ENCODE data around the gene KCNN4. TPM values are rescaled to one million over a fixed set of nuclear protein-coding genes. Genes with fewer than 3 reads are reported as not detected.

Gene KCNN4
- total RNA-seq, 5 donors from 2014 or later (not counting 1 experiment from before 2014, with no cell fraction given), result 21.9 to 90.1 (median 37.6) TPM

- Histone ChIP-seq H3K4me3 (ENCODE audit: control insufficient read depth in 1 of 2, extremely low read depth in 1 of 2, low read length in 1 of 2) (no peak overlapping the region), H3K4me1 (ENCODE audit: control insufficient read depth in 1 of 2, extremely low read depth in 1 of 2, insufficient read depth in 2 of 2, low read length in 2 of 2) (peaks cover 0 to 12% of the 10 kb centered on the region in 2 experiments), H3K9me3 (no peaks in the 10 kb centered on the region), H3K27me3 (replicated peaks in 1 of 2; ENCODE audit: control insufficient read depth in 2 of 2, extremely low read depth in 1 of 2, insufficient read depth in 2 of 2, low read length in 1 of 2) (peaks cover 0 to 40% of the 10 kb centered on the region in 2 experiments), H3K27ac (ENCODE audit: low read length) (no peak overlapping the region), H3K36me3 (ENCODE audit: control insufficient read depth in 2 of 2, extremely low read depth in 1 of 2, insufficient read depth in 1 of 2, low read length in 1 of 2) (no peaks in the 10 kb centered on the region)
- Mint-ChIP-seq H3K4me3 (peak overlapping the region; percentile 34 to 67 (median 56)), H3K36me3 (no peaks in the 10 kb centered on the region), H3K4me1 (peaks cover 9 to 22% (median 16%) of the 10 kb centered on the region in 3 donors), H3K9me3 (no peaks in the 10 kb centered on the region), H3K27me3 (peaks cover 6 to 8% of the 10 kb centered on the region in 2 donors), H3K27ac (no peak overlapping the region)
- no peak for ATAC-seq (replicated peaks in 1 of 4)
- CTCF ChIA-PET, result no interaction called here
- POLR2A ChIA-PET, result no interaction called here
- DNase-seq, result no peak
- 56% methylated on average over 5 of the region's 6 CpGs for WGBS (ENCODE audit: insufficient coverage)
Measured at GRCh38 chr19:43797118-43797517, 16.3 kb upstream of the KCNN4 start.

GRCh38 chr19:43790587-43790986 lies 9.8 kb upstream of the KCNN4 start:
- Mint-ChIP-seq H3K36me3 (no peaks in the 10 kb centered on the region), H3K9me3 (no peaks in the 10 kb centered on the region), H3K27ac (no peak overlapping the region), H3K4me1 (peaks cover 0 to 2% (median 0%) of the 10 kb centered on the region in 3 donors), H3K27me3 (peaks cover 13 to 16% of the 10 kb centered on the region in 2 donors), H3K4me3 (no peak overlapping the region)
- no peaks in the 10 kb centered on the region for H3K9me3 ChIP-seq
- DNase-seq (no peak), ATAC-seq (replicated peaks in 1 of 4) (no peak)
- no peaks in the 10 kb centered on the region for H3K4me1 ChIP-seq (ENCODE audit: control insufficient read depth in 1 of 2, extremely low read depth in 1 of 2, insufficient read depth in 2 of 2, low read length in 2 of 2)
- no peak overlapping the region for H3K27ac ChIP-seq (ENCODE audit: low read length)
- CTCF ChIA-PET, result interaction anchor here in 1 of 2 donors (0.7 kb wide), 1 partner anchor 343 kb away, joined by 3 read pairs; no protein-coding TSS in a partner anchor
- POLR2A ChIA-PET, result no interaction called here
- WGBS (ENCODE audit: insufficient coverage), result 0% methylated on average over 1 of the region's 3 CpGs
- no peaks in the 10 kb centered on the region for H3K36me3 ChIP-seq (ENCODE audit: control insufficient read depth in 2 of 2, extremely low read depth in 1 of 2, insufficient read depth in 1 of 2, low read length in 1 of 2)
- no peak overlapping the region for H3K4me3 ChIP-seq (ENCODE audit: control insufficient read depth in 1 of 2, extremely low read depth in 1 of 2, low read length in 1 of 2)
- H3K27me3 ChIP-seq (replicated peaks in 1 of 2; ENCODE audit: control insufficient read depth in 2 of 2, extremely low read depth in 1 of 2, insufficient read depth in 2 of 2, low read length in 1 of 2), result peaks cover 0 to 25% of the 10 kb centered on the region in 2 experiments

GRCh38 chr19:43789029-43789428 lies 8.3 kb upstream of the KCNN4 start:
- H3K36me3 Mint-ChIP-seq, result no peaks in the 10 kb centered on the region

GRCh38 chr19:43786665-43787064 lies 5.9 kb upstream of the KCNN4 start:
- Histone ChIP-seq H3K27me3 (replicated peaks in 1 of 2; ENCODE audit: control insufficient read depth in 2 of 2, extremely low read depth in 1 of 2, insufficient read depth in 2 of 2, low read length in 1 of 2) (peaks cover 0 to 8% of the 10 kb centered on the region in 2 experiments), H3K4me3 (ENCODE audit: control insufficient read depth in 1 of 2, extremely low read depth in 1 of 2, low read length in 1 of 2) (no peak overlapping the region), H3K9me3 (no peaks in the 10 kb centered on the region), H3K36me3 (ENCODE audit: control insufficient read depth in 2 of 2, extremely low read depth in 1 of 2, insufficient read depth in 1 of 2, low read length in 1 of 2) (no peaks in the 10 kb centered on the region), H3K4me1 (ENCODE audit: control insufficient read depth in 1 of 2, extremely low read depth in 1 of 2, insufficient read depth in 2 of 2, low read length in 2 of 2) (peaks cover 6 to 36% of the 10 kb centered on the region in 2 experiments), H3K27ac (ENCODE audit: low read length) (no peak overlapping the region)
- no peaks in the 10 kb centered on the region for H3K9me3 Mint-ChIP-seq
- POLR2A ChIA-PET, result no interaction called here
- CTCF ChIA-PET, result interaction anchor here in 1 of 2 donors (0.6 kb wide), 1 partner anchor 55 kb away, joined by 4 read pairs; no protein-coding TSS in a partner anchor
- H3K27me3 Mint-ChIP-seq, result peaks cover 9 to 10% of the 10 kb centered on the region in 2 donors
- WGBS (ENCODE audit: insufficient coverage), result 40% methylated on average over 1 of the region's 1 CpG
- peaks cover 33 to 35% (median 33%) of the 10 kb centered on the region in 3 donors for H3K4me1 Mint-ChIP-seq
- H3K36me3 Mint-ChIP-seq, result no peaks in the 10 kb centered on the region
- DNase-seq (no peak), ATAC-seq (replicated peaks in 1 of 4) (no peak)
- no peak overlapping the region for H3K4me3 Mint-ChIP-seq
- H3K27ac Mint-ChIP-seq, result no peak overlapping the region

More at GRCh38 chr19:43789029-43789428, 8.3 kb upstream of the KCNN4 start:
- ChIA-PET CTCF (no interaction called here), POLR2A (no interaction called here)
- no peak overlapping the region for H3K27ac ChIP-seq (ENCODE audit: low read length)
- Mint-ChIP-seq H3K4me3 (no peak overlapping the region), H3K27me3 (peaks cover 13 to 15% of the 10 kb centered on the region in 2 donors), H3K4me1 (peaks cover 12 to 15% (median 13%) of the 10 kb centered on the region in 3 donors), H3K27ac (no peak overlapping the region), H3K9me3 (no peaks in the 10 kb centered on the region)
- no CpG with 5 or more reads among the region's 3 CpGs for WGBS (ENCODE audit: insufficient coverage)
- H3K9me3 ChIP-seq, result no peaks in the 10 kb centered on the region
- H3K27me3 ChIP-seq (replicated peaks in 1 of 2; ENCODE audit: control insufficient read depth in 2 of 2, extremely low read depth in 1 of 2, insufficient read depth in 2 of 2, low read length in 1 of 2), result peaks cover 0 to 20% of the 10 kb centered on the region in 2 experiments
- ATAC-seq (replicated peaks in 1 of 4), result no peak
- no peak overlapping the region for H3K4me3 ChIP-seq (ENCODE audit: control insufficient read depth in 1 of 2, extremely low read depth in 1 of 2, low read length in 1 of 2)
- DNase-seq, result peak in 1 of 35 experiments; percentile 54
- H3K4me1 ChIP-seq (ENCODE audit: control insufficient read depth in 1 of 2, extremely low read depth in 1 of 2, insufficient read depth in 2 of 2, low read length in 2 of 2), result peaks cover 6 to 14% of the 10 kb centered on the region in 2 experiments
- H3K36me3 ChIP-seq (ENCODE audit: control insufficient read depth in 2 of 2, extremely low read depth in 1 of 2, insufficient read depth in 1 of 2, low read length in 1 of 2), result no peaks in the 10 kb centered on the region

GRCh38 chr19:43784981-43785808 lies 4.4 kb upstream of the KCNN4 start:
- H3K9me3 ChIP-seq, result no peaks in the 10 kb centered on the region
- H3K4me1 ChIP-seq (ENCODE audit: control insufficient read depth in 1 of 2, extremely low read depth in 1 of 2, insufficient read depth in 2 of 2, low read length in 2 of 2), result peaks cover 13 to 51% of the 10 kb centered on the region in 2 experiments
- ATAC-seq (replicated peaks in 1 of 4) (peak; percentile 34 to 61 (median 40)), DNase-seq (peak in 25 of 35 experiments; percentile 15 to 82 (median 35))
- Mint-ChIP-seq H3K4me3 (peak overlapping the region; percentile 51 to 83 (median 65)), H3K9me3 (no peaks in the 10 kb centered on the region), H3K4me1 (peaks cover 43 to 46% (median 43%) of the 10 kb centered on the region in 3 donors), H3K27me3 (peaks cover 5% of the 10 kb centered on the region in 2 donors), H3K27ac (peak overlapping the region; percentile 97 to 98), H3K36me3 (no peaks in the 10 kb centered on the region)
- H3K27ac ChIP-seq (ENCODE audit: low read length), result peak overlapping the region; percentile 71
- peaks cover 0 to 3% of the 10 kb centered on the region in 2 experiments for H3K27me3 ChIP-seq (replicated peaks in 1 of 2; ENCODE audit: control insufficient read depth in 2 of 2, extremely low read depth in 1 of 2, insufficient read depth in 2 of 2, low read length in 1 of 2)
- POLR2A ChIA-PET, result no interaction called here
- 23% methylated on average over 8 of the region's 10 CpGs for WGBS (ENCODE audit: insufficient coverage)
- no peaks in the 10 kb centered on the region for H3K36me3 ChIP-seq (ENCODE audit: control insufficient read depth in 2 of 2, extremely low read depth in 1 of 2, insufficient read depth in 1 of 2, low read length in 1 of 2)
- H3K4me3 ChIP-seq (ENCODE audit: control insufficient read depth in 1 of 2, extremely low read depth in 1 of 2, low read length in 1 of 2), result no peak overlapping the region
- CTCF ChIA-PET, result interaction anchor here in 1 of 2 donors (0.6 to 1.9 kb wide), 6 partner anchors 13 to 253 kb away, joined by 3 to 16 read pairs (median 4); partner anchors contain the start of gene ZNF575

- H3K36me3 Mint-ChIP-seq, result no peaks in the 10 kb centered on the region
- H3K4me1 Mint-ChIP-seq, result peaks cover 50 to 54% (median 51%) of the 10 kb centered on the region in 3 donors
- H3K27ac Mint-ChIP-seq, result peak overlapping the region; percentile 97 to 98
- ATAC-seq (replicated peaks in 1 of 4) (peak; percentile 44 to 66 (median 62)), DNase-seq (peak in 8 of 35 experiments; percentile 23 to 74 (median 49))
- H3K9me3 Mint-ChIP-seq, result no peaks in the 10 kb centered on the region
- no peak overlapping the region for H3K4me3 ChIP-seq (ENCODE audit: control insufficient read depth in 1 of 2, extremely low read depth in 1 of 2, low read length in 1 of 2)
- H3K4me3 Mint-ChIP-seq, result peak overlapping the region; percentile 63 to 83 (median 65)
- H3K36me3 ChIP-seq (ENCODE audit: control insufficient read depth in 2 of 2, extremely low read depth in 1 of 2, insufficient read depth in 1 of 2, low read length in 1 of 2), result no peaks in the 10 kb centered on the region
- H3K27me3 Mint-ChIP-seq, result peaks cover 0 to 1% of the 10 kb centered on the region in 2 donors
- H3K27ac ChIP-seq (ENCODE audit: low read length), result peak overlapping the region; percentile 71
- no peaks in the 10 kb centered on the region for H3K9me3 ChIP-seq
- CTCF ChIA-PET, result interaction anchor here in 1 of 2 donors (0.6 to 1.9 kb wide), 6 partner anchors 12 to 252 kb away, joined by 3 to 16 read pairs (median 4); partner anchors contain the start of gene ZNF575
- H3K4me1 ChIP-seq (ENCODE audit: control insufficient read depth in 1 of 2, extremely low read depth in 1 of 2, insufficient read depth in 2 of 2, low read length in 2 of 2), result peaks cover 13 to 59% of the 10 kb centered on the region in 2 experiments
- H3K27me3 ChIP-seq (replicated peaks in 1 of 2; ENCODE audit: control insufficient read depth in 2 of 2, extremely low read depth in 1 of 2, insufficient read depth in 2 of 2, low read length in 1 of 2), result no peaks in the 10 kb centered on the region
- WGBS (ENCODE audit: insufficient coverage), result 35% methylated on average over 4 of the region's 4 CpGs
- POLR2A ChIA-PET, result no interaction called here
Measured at GRCh38 chr19:43784241-43784980, 3.6 kb upstream of the KCNN4 start.
